HCT116 (cell line): ENCODE data around the gene RAB34.

ENCODE experiments used
- POLR2A ChIP-seq: IDR thresholded peaks from 2 replicates; pipeline ENCODE4 v1.7.0; 2011; ENCODE audit warnings: borderline replicate concordance; ENCODE audit not compliant: insufficient read depth, insufficient read length; ENCODE audit errors: extremely low read depth
- POLR2AphosphoS5 ChIP-seq: IDR thresholded peaks from 2 replicates; pipeline ENCODE4 v1.6.1; 2011; ENCODE audit warnings: mild to moderate bottlenecking, low read depth, low read length, moderate library complexity
- SP1 ChIP-seq: IDR thresholded peaks from 2 replicates; pipeline ENCODE4 v1.6.1; 2012; ENCODE audit warnings: low read depth
- TF ChIP-seq, protein P1 (sequence below): IDR thresholded peaks from 2 replicates; pipeline ENCODE4 v1.6.1; 2011; ENCODE audit warnings: mild to moderate bottlenecking, low read length, moderate library complexity; ENCODE audit not compliant: insufficient replicate concordance; ENCODE audit errors: extremely low read depth
- TF ChIP-seq, protein P2 (sequence below): IDR thresholded peaks from 2 replicates; pipeline ENCODE4 v1.6.1; 2012; ENCODE audit warnings: low read depth
- TF ChIP-seq, protein P3 (sequence below): IDR thresholded peaks from 2 replicates; pipeline ENCODE4 v1.6.1; 2012

DNA sequence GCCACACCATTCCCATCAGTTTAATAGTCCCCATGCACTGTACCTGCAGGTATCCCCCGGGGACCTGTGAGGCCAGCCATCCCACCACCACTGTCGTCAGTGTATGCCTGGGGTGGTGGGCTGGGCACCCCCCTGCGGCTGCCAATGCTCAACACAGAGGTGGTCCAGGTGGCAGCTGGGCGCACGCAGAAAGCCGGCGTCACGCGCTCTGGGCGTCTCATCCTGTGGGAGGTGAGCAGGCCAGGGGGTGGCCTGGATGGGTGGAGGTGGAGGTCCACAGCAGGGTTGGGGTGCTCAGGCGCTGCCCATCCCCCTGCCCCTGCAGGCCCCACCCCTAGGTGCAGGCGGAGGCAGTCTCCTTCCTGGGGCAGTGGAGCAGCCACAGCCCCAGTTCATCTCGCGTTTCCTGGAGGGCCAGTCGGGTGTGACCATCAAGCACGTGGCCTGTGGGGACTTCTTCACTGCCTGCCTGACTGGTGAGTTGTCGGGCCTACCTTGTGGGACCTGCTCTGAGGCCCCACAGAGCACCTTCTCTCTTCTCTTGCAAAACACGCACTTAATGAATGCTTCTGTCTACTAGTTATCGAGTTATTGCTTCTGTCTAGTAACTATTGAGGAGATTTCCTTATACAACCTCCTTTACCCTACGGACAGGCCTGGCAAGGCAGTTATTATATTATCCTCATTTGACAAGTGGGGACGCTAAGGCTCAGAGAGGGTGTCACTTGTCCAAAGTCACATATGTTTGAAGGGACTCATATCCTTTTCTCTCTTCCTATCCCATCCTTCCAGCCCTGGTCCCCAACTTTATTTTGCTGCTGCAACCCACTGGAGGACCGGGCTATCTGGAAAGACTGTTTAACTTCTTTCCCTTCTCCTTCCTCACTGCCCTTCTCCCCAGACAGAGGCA lies 20.4 kb upstream of the RAB34 start:
- TF ChIP-seq, protein P1, sequence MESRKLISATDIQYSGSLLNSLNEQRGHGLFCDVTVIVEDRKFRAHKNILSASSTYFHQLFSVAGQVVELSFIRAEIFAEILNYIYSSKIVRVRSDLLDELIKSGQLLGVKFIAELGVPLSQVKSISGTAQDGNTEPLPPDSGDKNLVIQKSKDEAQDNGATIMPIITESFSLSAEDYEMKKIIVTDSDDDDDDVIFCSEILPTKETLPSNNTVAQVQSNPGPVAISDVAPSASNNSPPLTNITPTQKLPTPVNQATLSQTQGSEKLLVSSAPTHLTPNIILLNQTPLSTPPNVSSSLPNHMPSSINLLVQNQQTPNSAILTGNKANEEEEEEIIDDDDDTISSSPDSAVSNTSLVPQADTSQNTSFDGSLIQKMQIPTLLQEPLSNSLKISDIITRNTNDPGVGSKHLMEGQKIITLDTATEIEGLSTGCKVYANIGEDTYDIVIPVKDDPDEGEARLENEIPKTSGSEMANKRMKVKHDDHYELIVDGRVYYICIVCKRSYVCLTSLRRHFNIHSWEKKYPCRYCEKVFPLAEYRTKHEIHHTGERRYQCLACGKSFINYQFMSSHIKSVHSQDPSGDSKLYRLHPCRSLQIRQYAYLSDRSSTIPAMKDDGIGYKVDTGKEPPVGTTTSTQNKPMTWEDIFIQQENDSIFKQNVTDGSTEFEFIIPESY, result no peak
- TF ChIP-seq POLR2A (no peak), SP1 (no peak; the same call in 1 of the 2 replicates), POLR2AphosphoS5 (no peak)
- TF ChIP-seq, protein P2, sequence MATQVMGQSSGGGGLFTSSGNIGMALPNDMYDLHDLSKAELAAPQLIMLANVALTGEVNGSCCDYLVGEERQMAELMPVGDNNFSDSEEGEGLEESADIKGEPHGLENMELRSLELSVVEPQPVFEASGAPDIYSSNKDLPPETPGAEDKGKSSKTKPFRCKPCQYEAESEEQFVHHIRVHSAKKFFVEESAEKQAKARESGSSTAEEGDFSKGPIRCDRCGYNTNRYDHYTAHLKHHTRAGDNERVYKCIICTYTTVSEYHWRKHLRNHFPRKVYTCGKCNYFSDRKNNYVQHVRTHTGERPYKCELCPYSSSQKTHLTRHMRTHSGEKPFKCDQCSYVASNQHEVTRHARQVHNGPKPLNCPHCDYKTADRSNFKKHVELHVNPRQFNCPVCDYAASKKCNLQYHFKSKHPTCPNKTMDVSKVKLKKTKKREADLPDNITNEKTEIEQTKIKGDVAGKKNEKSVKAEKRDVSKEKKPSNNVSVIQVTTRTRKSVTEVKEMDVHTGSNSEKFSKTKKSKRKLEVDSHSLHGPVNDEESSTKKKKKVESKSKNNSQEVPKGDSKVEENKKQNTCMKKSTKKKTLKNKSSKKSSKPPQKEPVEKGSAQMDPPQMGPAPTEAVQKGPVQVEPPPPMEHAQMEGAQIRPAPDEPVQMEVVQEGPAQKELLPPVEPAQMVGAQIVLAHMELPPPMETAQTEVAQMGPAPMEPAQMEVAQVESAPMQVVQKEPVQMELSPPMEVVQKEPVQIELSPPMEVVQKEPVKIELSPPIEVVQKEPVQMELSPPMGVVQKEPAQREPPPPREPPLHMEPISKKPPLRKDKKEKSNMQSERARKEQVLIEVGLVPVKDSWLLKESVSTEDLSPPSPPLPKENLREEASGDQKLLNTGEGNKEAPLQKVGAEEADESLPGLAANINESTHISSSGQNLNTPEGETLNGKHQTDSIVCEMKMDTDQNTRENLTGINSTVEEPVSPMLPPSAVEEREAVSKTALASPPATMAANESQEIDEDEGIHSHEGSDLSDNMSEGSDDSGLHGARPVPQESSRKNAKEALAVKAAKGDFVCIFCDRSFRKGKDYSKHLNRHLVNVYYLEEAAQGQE, result no peak
- TF ChIP-seq, protein P3, sequence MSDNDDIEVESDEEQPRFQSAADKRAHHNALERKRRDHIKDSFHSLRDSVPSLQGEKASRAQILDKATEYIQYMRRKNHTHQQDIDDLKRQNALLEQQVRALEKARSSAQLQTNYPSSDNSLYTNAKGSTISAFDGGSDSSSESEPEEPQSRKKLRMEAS, result peak; percentile 67
